MCF 10A (cell line): ENCODE results near the gene NKX6-2. TPM values are rescaled to one million over a fixed set of nuclear protein-coding genes. Genes with fewer than 3 reads are reported as not detected.

Experiments
- BruUV-seq: library from RNA; stranded (reverse); fragments of 400-500 nt; replicated peaks from 2 replicates; lab custom pipeline; 2021; lab: Mats Ljungman, UMichigan
- CTCF ChIA-PET: fragments of 300-600 bp; sonication (Branson Sonifier 250); formaldehyde crosslinking; extraction: SDS; loops from one replicate; lab custom pipeline; 2021; ENCODE audit warnings: antibody characterized with exemption, inconsistent platforms; lab: Yijun Ruan, JAX
- POLR2A ChIA-PET: fragments of 300-600, 350-650 bp; sonication (Branson Sonifier 250); formaldehyde crosslinking; extraction: SDS; loops from one replicate; lab custom pipeline; 2020; ENCODE audit warnings: antibody characterized with exemption, inconsistent platforms; lab: Yijun Ruan, JAX
- DNase-seq: peaks from one replicate; pipeline ENCODE4 v3.0.0-alpha.2; 2018; ENCODE audit not compliant: unreplicated experiment
- H3K27ac Mint-ChIP-seq: one replicate; pipeline ENCODE4 v1.8.0; 2022; ENCODE audit warnings: mild to moderate bottlenecking, low read depth, mixed read lengths; ENCODE audit not compliant: unreplicated experiment
- H3K27me3 Mint-ChIP-seq: one replicate; pipeline ENCODE4 v1.8.0; 2022; ENCODE audit warnings: mixed read lengths; ENCODE audit not compliant: insufficient read depth, unreplicated experiment
- H3K36me3 Mint-ChIP-seq: one replicate; pipeline ENCODE4 v1.8.0; 2022; ENCODE audit warnings: mild to moderate bottlenecking, moderate library complexity, mixed read lengths; ENCODE audit not compliant: insufficient read depth, unreplicated experiment
- H3K4me1 Mint-ChIP-seq: one replicate; pipeline ENCODE4 v1.8.0; 2022; ENCODE audit warnings: mixed read lengths; ENCODE audit not compliant: insufficient read depth, unreplicated experiment
- H3K4me3 Mint-ChIP-seq: one replicate; pipeline ENCODE4 v1.8.0; 2022; ENCODE audit warnings: mild to moderate bottlenecking, moderate library complexity, mixed read lengths; ENCODE audit not compliant: unreplicated experiment
- H3K9me3 Mint-ChIP-seq: one replicate; pipeline ENCODE4 v1.8.0; 2022; ENCODE audit warnings: mixed read lengths; ENCODE audit not compliant: unreplicated experiment
- intact Hi-C: fragments of 100-400 bp; cut with micrococcal nuclease; formaldehyde crosslinking; loops from 2 replicates; pipeline ENCODE4 v1.14.1; 2022
- total RNA-seq: library from RNA; stranded (reverse); gene quantifications from 2 replicates; pipeline ENCODE4 v1.2.3, GENCODE V29; 2022
- TF ChIP-seq, protein P1 (sequence below): fragments of 200-600 bp; IDR thresholded peaks from one replicate; pipeline ENCODE4 v1.8.0; 2022; ENCODE audit warnings: antibody characterized with exemption, mild to moderate bottlenecking; ENCODE audit not compliant: unreplicated experiment

Gene NKX6-2
- total RNA-seq, 1 experiment from 2014 or later, result not detected

DNA sequence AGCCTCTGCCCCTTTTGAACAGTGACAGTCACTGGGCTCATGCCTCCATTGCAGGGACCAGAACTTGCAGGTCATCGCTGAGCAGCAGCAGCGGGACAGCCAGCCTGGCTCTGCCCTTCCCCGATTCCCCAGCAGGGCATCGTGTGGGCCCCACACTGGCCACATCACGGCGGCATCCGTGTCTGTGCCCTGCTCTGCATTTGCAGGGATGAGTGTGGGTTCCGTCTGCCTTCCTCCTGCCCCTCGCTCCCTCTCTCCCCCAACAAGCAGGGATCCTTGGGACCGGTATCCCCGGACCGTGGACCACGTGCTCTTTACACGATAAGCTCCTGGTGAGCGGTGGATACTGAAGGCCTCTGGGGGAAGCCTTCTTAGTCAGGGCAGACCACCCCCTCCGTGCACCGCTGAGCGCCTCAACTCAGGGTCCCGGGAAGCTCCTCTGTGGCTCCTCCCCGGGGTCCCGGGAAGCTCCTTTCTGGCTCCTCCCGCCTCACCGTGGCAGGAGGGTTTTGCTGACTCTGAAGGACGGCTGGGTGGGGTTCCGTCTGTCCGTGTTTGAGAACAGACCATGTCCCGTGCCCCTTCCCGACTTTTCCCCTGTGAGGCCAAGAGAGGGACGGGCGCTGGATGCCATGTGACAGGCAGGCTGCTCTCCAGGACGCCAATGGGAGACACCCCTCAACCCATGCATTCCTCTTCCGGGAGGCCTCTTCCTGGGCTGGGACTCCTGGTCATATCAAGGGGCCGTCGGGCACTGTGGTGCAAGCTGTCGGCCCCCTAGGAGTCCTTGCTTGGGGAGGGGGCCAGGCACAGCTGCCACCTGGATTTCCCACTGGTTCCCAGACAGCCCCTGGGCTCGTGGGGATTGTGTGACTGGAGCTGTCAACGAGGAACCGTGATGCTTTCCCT lies 23.5 kb upstream of the NKX6-2 start:
- no TSS peak for BruUV-seq
- peaks cover 15% of the 10 kb centered on the region for H3K27me3 Mint-ChIP-seq

DNA sequence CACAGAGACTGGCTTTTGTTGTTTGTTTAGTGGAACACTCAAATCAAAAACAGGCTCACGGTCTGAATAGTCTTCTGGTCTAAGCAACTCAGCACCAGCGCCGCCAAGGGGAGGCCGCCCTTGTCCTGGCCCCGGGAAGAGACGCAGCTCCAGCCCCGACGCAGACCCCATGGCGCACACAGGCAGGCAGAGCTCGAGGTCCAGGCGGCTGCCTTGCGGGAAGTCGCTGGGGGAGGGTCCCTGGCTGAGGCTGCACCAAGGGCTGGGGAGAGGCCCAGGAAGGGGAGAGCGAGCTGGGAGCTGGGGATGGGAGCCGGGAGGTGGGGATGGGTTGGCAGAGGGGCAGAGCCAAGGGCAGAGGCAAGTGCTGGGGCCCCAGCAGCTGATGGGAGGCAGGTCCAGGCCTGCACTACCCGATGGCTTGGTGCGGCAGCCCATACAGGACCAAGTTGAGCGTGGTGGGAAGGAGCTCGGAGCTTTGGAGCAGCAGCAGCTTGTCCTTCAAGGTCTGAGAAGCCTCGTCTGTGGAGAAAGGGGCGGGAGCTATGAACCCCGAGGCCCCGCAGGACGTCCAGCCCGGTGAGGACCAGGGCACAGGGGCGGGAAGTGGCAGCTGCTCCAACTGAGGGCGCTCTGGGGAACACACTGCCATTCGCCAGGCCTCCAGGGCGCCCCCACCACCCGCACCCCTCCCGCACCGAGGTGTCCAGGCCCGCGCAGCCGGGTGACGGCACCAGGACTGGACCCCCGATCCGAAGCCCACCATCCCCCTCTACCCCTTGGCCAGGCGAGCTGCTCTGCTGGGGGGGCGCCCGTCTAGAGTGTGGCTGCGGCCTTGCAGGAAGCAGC lies 22.7 kb upstream of the NKX6-2 start:
- ChIA-PET POLR2A (no interaction called here), CTCF (no interaction called here)
- Mint-ChIP-seq H3K4me3 (no peak overlapping the region), H3K36me3 (no peaks in the 10 kb centered on the region), H3K9me3 (no peaks in the 10 kb centered on the region), H3K27ac (no peak overlapping the region), H3K27me3 (peaks cover 15% of the 10 kb centered on the region), H3K4me1 (no peaks in the 10 kb centered on the region)
- intact Hi-C loops, result no loop called here
- no peak for DNase-seq
- TF ChIP-seq, protein P1, sequence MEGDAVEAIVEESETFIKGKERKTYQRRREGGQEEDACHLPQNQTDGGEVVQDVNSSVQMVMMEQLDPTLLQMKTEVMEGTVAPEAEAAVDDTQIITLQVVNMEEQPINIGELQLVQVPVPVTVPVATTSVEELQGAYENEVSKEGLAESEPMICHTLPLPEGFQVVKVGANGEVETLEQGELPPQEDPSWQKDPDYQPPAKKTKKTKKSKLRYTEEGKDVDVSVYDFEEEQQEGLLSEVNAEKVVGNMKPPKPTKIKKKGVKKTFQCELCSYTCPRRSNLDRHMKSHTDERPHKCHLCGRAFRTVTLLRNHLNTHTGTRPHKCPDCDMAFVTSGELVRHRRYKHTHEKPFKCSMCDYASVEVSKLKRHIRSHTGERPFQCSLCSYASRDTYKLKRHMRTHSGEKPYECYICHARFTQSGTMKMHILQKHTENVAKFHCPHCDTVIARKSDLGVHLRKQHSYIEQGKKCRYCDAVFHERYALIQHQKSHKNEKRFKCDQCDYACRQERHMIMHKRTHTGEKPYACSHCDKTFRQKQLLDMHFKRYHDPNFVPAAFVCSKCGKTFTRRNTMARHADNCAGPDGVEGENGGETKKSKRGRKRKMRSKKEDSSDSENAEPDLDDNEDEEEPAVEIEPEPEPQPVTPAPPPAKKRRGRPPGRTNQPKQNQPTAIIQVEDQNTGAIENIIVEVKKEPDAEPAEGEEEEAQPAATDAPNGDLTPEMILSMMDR, result no peak
- no TSS peak for BruUV-seq

More for the DNA sequence above, 23.5 kb upstream of the NKX6-2 start:
- no peaks in the 10 kb centered on the region for H3K9me3 Mint-ChIP-seq
- POLR2A ChIA-PET, result no interaction called here
- H3K36me3 Mint-ChIP-seq, result no peaks in the 10 kb centered on the region
- H3K27ac Mint-ChIP-seq, result no peak overlapping the region
- no peak for DNase-seq
- intact Hi-C loops, result no loop called here
- CTCF ChIA-PET, result no interaction called here
- TF ChIP-seq, protein P1, result no peak
- H3K4me3 Mint-ChIP-seq, result no peak overlapping the region
- H3K4me1 Mint-ChIP-seq, result no peaks in the 10 kb centered on the region

DNA sequence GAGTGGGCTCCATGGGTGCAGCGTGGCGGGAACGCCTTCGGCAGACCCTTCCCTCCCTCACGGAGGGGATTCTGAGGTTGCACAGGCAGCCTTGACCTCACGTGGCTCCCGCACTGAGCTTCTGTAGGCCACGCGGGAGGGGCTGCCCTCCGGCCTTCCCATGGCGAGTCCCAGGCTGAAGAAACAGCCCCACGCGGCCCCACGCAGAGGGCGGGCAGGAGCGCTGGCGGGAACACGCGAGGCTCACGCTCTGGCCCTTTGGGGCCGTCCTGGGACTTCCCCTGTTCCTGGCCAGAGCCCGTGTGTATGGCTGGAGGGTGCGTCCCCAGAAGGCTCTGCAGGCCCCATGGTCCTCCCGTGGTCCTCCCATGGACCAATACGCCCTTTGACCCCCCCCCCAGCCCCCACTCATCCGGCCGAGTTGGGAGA lies 21.7 kb upstream of the NKX6-2 start:
- BruUV-seq, result no TSS peak
- ChIA-PET CTCF (no interaction called here), POLR2A (no interaction called here)
- peaks cover 15% of the 10 kb centered on the region for H3K27me3 Mint-ChIP-seq
- no peak overlapping the region for H3K27ac Mint-ChIP-seq
- DNase-seq, result no peak
- intact Hi-C loops, result no loop called here
- no peaks in the 10 kb centered on the region for H3K4me1 Mint-ChIP-seq
- TF ChIP-seq, protein P1, result no peak
- H3K36me3 Mint-ChIP-seq, result no peaks in the 10 kb centered on the region
- no peak overlapping the region for H3K4me3 Mint-ChIP-seq
- no peaks in the 10 kb centered on the region for H3K9me3 Mint-ChIP-seq

DNA sequence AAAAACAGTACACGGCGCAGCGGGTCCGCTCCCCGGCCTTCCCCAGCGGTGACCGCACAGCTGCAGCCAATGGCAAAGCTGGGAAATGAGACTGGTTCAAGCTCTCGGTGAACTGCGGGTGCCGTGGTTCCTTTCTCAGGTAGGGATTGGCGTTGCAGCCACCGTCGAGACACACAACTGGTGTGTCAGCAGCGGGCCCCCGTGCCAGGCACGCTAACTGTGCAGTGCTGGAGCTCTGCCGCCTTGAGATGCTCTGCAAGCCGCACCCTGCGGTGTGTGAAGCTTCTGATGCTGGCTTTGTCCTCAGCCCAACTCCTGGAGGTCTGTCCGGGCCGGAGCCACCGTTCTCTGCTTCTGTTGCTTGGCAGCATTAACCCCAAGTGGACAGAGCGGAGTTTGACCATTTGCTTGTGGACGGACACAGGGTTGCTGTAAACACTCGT lies 20.6 kb upstream of the NKX6-2 start:
- TF ChIP-seq, protein P1, result no peak
- DNase-seq, result no peak
- intact Hi-C loops, result no loop called here
- Mint-ChIP-seq H3K9me3 (no peaks in the 10 kb centered on the region), H3K27me3 (peaks cover 15% of the 10 kb centered on the region), H3K4me1 (no peaks in the 10 kb centered on the region), H3K4me3 (no peak overlapping the region), H3K27ac (no peak overlapping the region), H3K36me3 (no peaks in the 10 kb centered on the region)
- no TSS peak for BruUV-seq
- POLR2A ChIA-PET, result no interaction called here
- CTCF ChIA-PET, result interaction anchor here (0.6 kb wide), 1 partner anchor 11 kb away, joined by 3 read pairs; no protein-coding TSS in a partner anchor
